ENCODE measurements around the gene ELFN1.

Gene ELFN1

DNA sequence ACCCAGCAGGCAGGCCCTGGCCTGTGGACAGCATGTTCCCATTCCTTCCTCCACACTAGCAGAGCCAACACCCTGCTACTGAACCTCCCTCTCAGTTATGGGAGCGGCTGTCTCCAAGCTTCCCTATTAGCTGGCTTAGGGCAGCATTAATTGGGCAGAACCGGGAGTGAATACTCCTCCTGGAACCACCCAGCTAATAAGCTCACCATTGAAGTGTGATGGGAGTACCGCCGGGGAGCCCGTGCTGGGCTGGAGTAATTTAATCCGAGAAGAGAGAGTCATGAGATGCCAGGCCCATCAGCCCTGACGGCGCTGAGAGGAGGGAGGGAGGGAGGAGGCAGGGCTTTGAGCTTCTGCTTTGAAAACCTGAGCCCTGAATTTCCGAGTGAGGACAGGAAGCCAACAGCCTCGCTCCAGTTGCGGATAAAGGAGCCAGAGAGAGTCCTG is 31.8 kb upstream of the ELFN1 start:
- H3K27me3 ChIP-seq (replicated peaks in 2 of 5; ENCODE audit: control insufficient read depth in 4 of 5, insufficient read depth in 5 of 5, low read length in 4 of 5) = peaks cover 0 to 8% (median 0%) of the 10 kb centered on the region in 5 experiments
- WGBS (ENCODE audit: insufficient coverage) = 51% methylated on average over 8 of the region's 11 CpGs
- peaks cover 0 to 2% (median 0%) of the 10 kb centered on the region in 4 experiments for H3K4me1 ChIP-seq (ENCODE audit: control extremely low read depth in 1 of 4, control insufficient read depth in 4 of 4, insufficient read depth in 4 of 4, low read length in 3 of 4)
- H3K36me3 ChIP-seq (ENCODE audit: control insufficient read depth in 4 of 4, insufficient read depth in 4 of 4, low read length in 3 of 4) = no peaks in the 10 kb centered on the region
- no peak overlapping the region for H3K4me3 ChIP-seq (ENCODE audit: control insufficient read depth in 1 of 7, extremely low read depth in 1 of 7, insufficient read depth in 4 of 7, low read depth in 2 of 7, low read length in 6 of 7)
- no peak for DNase-seq
- no peak overlapping the region for H3K27ac ChIP-seq (ENCODE audit: insufficient read depth in 1 of 2, low read depth in 1 of 2, low read length in 2 of 2, poor library complexity in 1 of 2, severe bottlenecking in 2 of 2)
- ChIA-PET CTCF (interaction anchor here (1.3 kb wide), 1 partner anchor 13 kb away, joined by 3 read pairs; no protein-coding TSS in a partner anchor), POLR2A (no interaction called here)
- peaks cover 0 to 32% (median 20%) of the 10 kb centered on the region in 5 experiments for H3K9me3 ChIP-seq (ENCODE audit: control extremely low read depth in 1 of 5, control insufficient read depth in 4 of 5, insufficient read depth in 2 of 5, low read depth in 1 of 5, low read length in 4 of 5)

- H3K27me3 ChIP-seq (replicated peaks in 2 of 5; ENCODE audit: control insufficient read depth in 4 of 5, insufficient read depth in 5 of 5, low read length in 4 of 5) = peaks cover 0 to 8% (median 0%) of the 10 kb centered on the region in 5 experiments
- no peaks in the 10 kb centered on the region for H3K36me3 ChIP-seq (ENCODE audit: control insufficient read depth in 4 of 4, insufficient read depth in 4 of 4, low read length in 3 of 4)
- CTCF ChIA-PET = no interaction called here
- WGBS (ENCODE audit: insufficient coverage) = 94% methylated on average over 7 of the region's 8 CpGs
- H3K4me3 ChIP-seq (ENCODE audit: control insufficient read depth in 1 of 7, extremely low read depth in 1 of 7, insufficient read depth in 4 of 7, low read depth in 2 of 7, low read length in 6 of 7) = no peak overlapping the region
- POLR2A ChIA-PET = no interaction called here
- no peak for DNase-seq
- no peak overlapping the region for H3K27ac ChIP-seq (ENCODE audit: insufficient read depth in 1 of 2, low read depth in 1 of 2, low read length in 2 of 2, poor library complexity in 1 of 2, severe bottlenecking in 2 of 2)
- peaks cover 0 to 32% (median 20%) of the 10 kb centered on the region in 5 experiments for H3K9me3 ChIP-seq (ENCODE audit: control extremely low read depth in 1 of 5, control insufficient read depth in 4 of 5, insufficient read depth in 2 of 5, low read depth in 1 of 5, low read length in 4 of 5)
- H3K4me1 ChIP-seq (ENCODE audit: control extremely low read depth in 1 of 4, control insufficient read depth in 4 of 4, insufficient read depth in 4 of 4, low read length in 3 of 4) = peaks cover 0 to 2% (median 0%) of the 10 kb centered on the region in 4 experiments
Measured at GRCh38 chr7:1639071-1639470, 31.0 kb upstream of the ELFN1 start.

- Histone ChIP-seq H3K4me3 (ENCODE audit: control insufficient read depth in 1 of 7, extremely low read depth in 1 of 7, insufficient read depth in 4 of 7, low read depth in 2 of 7, low read length in 6 of 7) (no peak overlapping the region), H3K36me3 (ENCODE audit: control insufficient read depth in 4 of 4, insufficient read depth in 4 of 4, low read length in 3 of 4) (no peaks in the 10 kb centered on the region), H3K27ac (ENCODE audit: insufficient read depth in 1 of 2, low read depth in 1 of 2, low read length in 2 of 2, poor library complexity in 1 of 2, severe bottlenecking in 2 of 2) (no peak overlapping the region), H3K9me3 (ENCODE audit: control extremely low read depth in 1 of 5, control insufficient read depth in 4 of 5, insufficient read depth in 2 of 5, low read depth in 1 of 5, low read length in 4 of 5) (peaks cover 0 to 29% (median 19%) of the 10 kb centered on the region in 5 experiments), H3K27me3 (replicated peaks in 2 of 5; ENCODE audit: control insufficient read depth in 4 of 5, insufficient read depth in 5 of 5, low read length in 4 of 5) (peaks cover 0 to 8% (median 0%) of the 10 kb centered on the region in 5 experiments), H3K4me1 (ENCODE audit: control extremely low read depth in 1 of 4, control insufficient read depth in 4 of 4, insufficient read depth in 4 of 4, low read length in 3 of 4) (peaks cover 0 to 2% (median 0%) of the 10 kb centered on the region in 4 experiments)
- DNase-seq = no peak
- CTCF ChIA-PET = no interaction called here
- WGBS (ENCODE audit: insufficient coverage) = 91% methylated on average over 9 of the region's 15 CpGs
- POLR2A ChIA-PET = interaction anchor here (0.6 kb wide), 1 partner anchor 10 kb away, joined by 3 read pairs; no protein-coding TSS in a partner anchor
Measured at GRCh38 chr7:1639532-1640175, 30.4 kb upstream of the ELFN1 start.

- Histone ChIP-seq H3K4me3 (ENCODE audit: control insufficient read depth in 1 of 7, extremely low read depth in 1 of 7, insufficient read depth in 4 of 7, low read depth in 2 of 7, low read length in 6 of 7) (no peak overlapping the region), H3K36me3 (ENCODE audit: control insufficient read depth in 4 of 4, insufficient read depth in 4 of 4, low read length in 3 of 4) (no peaks in the 10 kb centered on the region), H3K27ac (ENCODE audit: insufficient read depth in 1 of 2, low read depth in 1 of 2, low read length in 2 of 2, poor library complexity in 1 of 2, severe bottlenecking in 2 of 2) (no peak overlapping the region), H3K27me3 (replicated peaks in 2 of 5; ENCODE audit: control insufficient read depth in 4 of 5, insufficient read depth in 5 of 5, low read length in 4 of 5) (peaks cover 0 to 8% (median 0%) of the 10 kb centered on the region in 5 experiments), H3K9me3 (ENCODE audit: control extremely low read depth in 1 of 5, control insufficient read depth in 4 of 5, insufficient read depth in 2 of 5, low read depth in 1 of 5, low read length in 4 of 5) (peaks cover 0 to 22% (median 15%) of the 10 kb centered on the region in 5 experiments), H3K4me1 (ENCODE audit: control extremely low read depth in 1 of 4, control insufficient read depth in 4 of 4, insufficient read depth in 4 of 4, low read length in 3 of 4) (peaks cover 0 to 2% (median 0%) of the 10 kb centered on the region in 4 experiments)
- ChIA-PET CTCF (interaction anchor here (0.8 kb wide), 1 partner anchor 9 kb away, joined by 3 read pairs; no protein-coding TSS in a partner anchor), POLR2A (no interaction called here)
- no peak for DNase-seq
- 85% methylated on average over 18 of the region's 21 CpGs for WGBS (ENCODE audit: insufficient coverage)
Measured at GRCh38 chr7:1640376-1641172, 29.5 kb upstream of the ELFN1 start.

GRCh38 chr7:1641173-1641572 is 28.9 kb upstream of the ELFN1 start:
- no peak for DNase-seq
- POLR2A ChIA-PET = no interaction called here
- peaks cover 0 to 8% (median 0%) of the 10 kb centered on the region in 5 experiments for H3K27me3 ChIP-seq (replicated peaks in 2 of 5; ENCODE audit: control insufficient read depth in 4 of 5, insufficient read depth in 5 of 5, low read length in 4 of 5)
- H3K27ac ChIP-seq (ENCODE audit: insufficient read depth in 1 of 2, low read depth in 1 of 2, low read length in 2 of 2, poor library complexity in 1 of 2, severe bottlenecking in 2 of 2) = no peak overlapping the region
- no peak overlapping the region for H3K4me3 ChIP-seq (ENCODE audit: control insufficient read depth in 1 of 7, extremely low read depth in 1 of 7, insufficient read depth in 4 of 7, low read depth in 2 of 7, low read length in 6 of 7)
- H3K4me1 ChIP-seq (ENCODE audit: control extremely low read depth in 1 of 4, control insufficient read depth in 4 of 4, insufficient read depth in 4 of 4, low read length in 3 of 4) = peaks cover 0 to 2% (median 0%) of the 10 kb centered on the region in 4 experiments
- H3K36me3 ChIP-seq (ENCODE audit: control insufficient read depth in 4 of 4, insufficient read depth in 4 of 4, low read length in 3 of 4) = no peaks in the 10 kb centered on the region
- peaks cover 0 to 16% (median 10%) of the 10 kb centered on the region in 5 experiments for H3K9me3 ChIP-seq (ENCODE audit: control extremely low read depth in 1 of 5, control insufficient read depth in 4 of 5, insufficient read depth in 2 of 5, low read depth in 1 of 5, low read length in 4 of 5)
- WGBS (ENCODE audit: insufficient coverage) = 96% methylated on average over 11 of the region's 11 CpGs
- CTCF ChIA-PET = interaction anchor here (0.8 kb wide), 1 partner anchor 9 kb away, joined by 3 read pairs; no protein-coding TSS in a partner anchor

- peaks cover 0 to 8% (median 0%) of the 10 kb centered on the region in 5 experiments for H3K27me3 ChIP-seq (replicated peaks in 2 of 5; ENCODE audit: control insufficient read depth in 4 of 5, insufficient read depth in 5 of 5, low read length in 4 of 5)
- no peaks in the 10 kb centered on the region for H3K36me3 ChIP-seq (ENCODE audit: control insufficient read depth in 4 of 4, insufficient read depth in 4 of 4, low read length in 3 of 4)
- ChIA-PET CTCF (no interaction called here), POLR2A (no interaction called here)
- no peak for DNase-seq
- peaks cover 0 to 16% (median 9%) of the 10 kb centered on the region in 5 experiments for H3K9me3 ChIP-seq (ENCODE audit: control extremely low read depth in 1 of 5, control insufficient read depth in 4 of 5, insufficient read depth in 2 of 5, low read depth in 1 of 5, low read length in 4 of 5)
- 85% methylated on average over 12 of the region's 16 CpGs for WGBS (ENCODE audit: insufficient coverage)
- no peak overlapping the region for H3K27ac ChIP-seq (ENCODE audit: insufficient read depth in 1 of 2, low read depth in 1 of 2, low read length in 2 of 2, poor library complexity in 1 of 2, severe bottlenecking in 2 of 2)
- H3K4me1 ChIP-seq (ENCODE audit: control extremely low read depth in 1 of 4, control insufficient read depth in 4 of 4, insufficient read depth in 4 of 4, low read length in 3 of 4) = peaks cover 0 to 2% (median 0%) of the 10 kb centered on the region in 4 experiments
- no peak overlapping the region for H3K4me3 ChIP-seq (ENCODE audit: control insufficient read depth in 1 of 7, extremely low read depth in 1 of 7, insufficient read depth in 4 of 7, low read depth in 2 of 7, low read length in 6 of 7)
Measured at GRCh38 chr7:1641661-1642260, 28.3 kb upstream of the ELFN1 start.
